HT1080 (cell line): Measurements from ENCODE around the gene COL4A3. TPM values are rescaled to one million over a fixed set of nuclear protein-coding genes. Genes with fewer than 3 reads are reported as not detected.
"Not testable (repeated sequence)": the region's sequence is repeated elsewhere in the genome, so short reads cannot be mapped to it uniquely, and the experiment has no call there.

Source experiments
- DNase-seq: peaks from one replicate; pipeline ENCODE4 v3.0.0-alpha.2; 2015; ENCODE audit warnings: low read depth
- total RNA-seq: library from RNA; depleted of rRNA; stranded (reverse); fragments of >200 nt; shearing (Covaris generic); gene quantifications from 2 replicates; pipeline ENCODE4 v1.2.3, GENCODE V29; 2014

COL4A3 gene
- total RNA-seq, 1 experiment from 2014 or later, result not detected

GRCh38 chr2:227154986-227155774 is 9.2 kb upstream of the COL4A3 start:
- peak; percentile 23 for DNase-seq

- DNase-seq, result no peak
Measured at GRCh38 chr2:227160164-227160563, 4.3 kb upstream of the COL4A3 start.

GRCh38 chr2:227161947-227162346 is 2.5 kb upstream of the COL4A3 start:
- DNase-seq, result no peak

- no peak for DNase-seq
Measured at GRCh38 chr2:227163485-227163997, 883 bp upstream of the COL4A3 start.

- DNase-seq, result no peak
Measured at GRCh38 chr2:227164763-227165291, 403 bp downstream of the COL4A3 start.

- not testable (repeated sequence) for DNase-seq
Measured at GRCh38 chr2:227171779-227172178, 7.4 kb downstream of the COL4A3 start.

GRCh38 chr2:227177592-227178336 is 13.3 kb downstream of the COL4A3 start:
- no peak for DNase-seq

GRCh38 chr2:227179988-227180685 is 15.7 kb downstream of the COL4A3 start:
- no peak for DNase-seq

- no peak for DNase-seq
Measured at GRCh38 chr2:227180770-227181169, 16.3 kb downstream of the COL4A3 start.

GRCh38 chr2:227182765-227183164 is 18.3 kb downstream of the COL4A3 start:
- no peak for DNase-seq

GRCh38 chr2:227183657-227184367 is 19.4 kb downstream of the COL4A3 start:
- DNase-seq, result no peak

GRCh38 chr2:227185615-227186232 is 21.3 kb downstream of the COL4A3 start:
- no peak for DNase-seq

GRCh38 chr2:227186751-227187150 is 22.3 kb downstream of the COL4A3 start:
- DNase-seq, result no peak

- DNase-seq, result peak; percentile 74
Measured at GRCh38 chr2:227188292-227188691, 23.9 kb downstream of the COL4A3 start.

- DNase-seq, result peak; percentile 44
Measured at GRCh38 chr2:227191367-227191766, 26.9 kb downstream of the COL4A3 start.

GRCh38 chr2:227192491-227192890 is 28.1 kb downstream of the COL4A3 start:
- no peak for DNase-seq

GRCh38 chr2:227194219-227194618 is 29.8 kb downstream of the COL4A3 start:
- no peak for DNase-seq

- no peak for DNase-seq
Measured at GRCh38 chr2:227198866-227199265, 34.4 kb downstream of the COL4A3 start.

GRCh38 chr2:227201771-227202170 is 37.3 kb downstream of the COL4A3 start:
- DNase-seq, result no peak

- no peak for DNase-seq
Measured at GRCh38 chr2:227204452-227204851, 40.0 kb downstream of the COL4A3 start.
